ENCODE measurements around the gene OPRM1.
"Not testable (repeated sequence)": the region's sequence is repeated elsewhere in the genome, so short reads cannot be mapped to it uniquely, and the experiment has no call there.

The OPRM1 gene

GRCh38 chr6:154140743-154141142, 101.7 kb downstream of the OPRM1 start:
- no peak for DNase-seq (ENCODE audit: low read depth in 2 of 2)

- DNase-seq (ENCODE audit: low read depth in 2 of 2) = no peak
Observed at GRCh38 chr6:154143753-154144152, 104.7 kb downstream of the OPRM1 start.

- DNase-seq (ENCODE audit: low read depth in 2 of 2) = peak; percentile 27 to 39
Observed at GRCh38 chr6:154154389-154154967, 115.4 kb downstream of the OPRM1 start.

GRCh38 chr6:154156135-154156896, 117.3 kb downstream of the OPRM1 start:
- DNase-seq (ENCODE audit: low read depth in 2 of 2) = peak; percentile 21 to 30

GRCh38 chr6:154157082-154157481, 118.0 kb downstream of the OPRM1 start:
- no peak for DNase-seq (ENCODE audit: low read depth in 2 of 2)

GRCh38 chr6:154157706-154158105, 118.7 kb downstream of the OPRM1 start:
- DNase-seq (ENCODE audit: low read depth in 2 of 2) = no peak

- DNase-seq (ENCODE audit: low read depth in 2 of 2) = no peak
Observed at GRCh38 chr6:154159126-154159525, 120.1 kb downstream of the OPRM1 start.

GRCh38 chr6:154161689-154162088, 122.6 kb downstream of the OPRM1 start:
- DNase-seq (ENCODE audit: low read depth in 2 of 2) = no peak

GRCh38 chr6:154164397-154164796, 125.4 kb downstream of the OPRM1 start:
- no peak for DNase-seq (ENCODE audit: low read depth in 2 of 2)

- DNase-seq (ENCODE audit: low read depth in 2 of 2) = no peak
Observed at GRCh38 chr6:154165478-154165877, 126.4 kb downstream of the OPRM1 start.

GRCh38 chr6:154166140-154166539, 127.1 kb downstream of the OPRM1 start:
- no peak for DNase-seq (ENCODE audit: low read depth in 2 of 2)

GRCh38 chr6:154167126-154167525, 128.1 kb downstream of the OPRM1 start:
- no peak for DNase-seq (ENCODE audit: low read depth in 2 of 2)

GRCh38 chr6:154169193-154169847, 130.3 kb downstream of the OPRM1 start:
- no peak for DNase-seq (ENCODE audit: low read depth in 2 of 2)

GRCh38 chr6:154170106-154170505, 131.1 kb downstream of the OPRM1 start:
- no peak for DNase-seq (ENCODE audit: low read depth in 2 of 2)

- DNase-seq (ENCODE audit: low read depth in 2 of 2) = not testable (repeated sequence)
Observed at GRCh38 chr6:154172393-154172792, 133.4 kb downstream of the OPRM1 start.

- no peak for DNase-seq (ENCODE audit: low read depth in 2 of 2)
Observed at GRCh38 chr6:154179434-154179833, 140.4 kb downstream of the OPRM1 start.

- DNase-seq (ENCODE audit: low read depth in 2 of 2) = no peak
Observed at GRCh38 chr6:154187203-154187602, 148.2 kb downstream of the OPRM1 start.

- no peak for DNase-seq (ENCODE audit: low read depth in 2 of 2)
Observed at GRCh38 chr6:154187714-154188113, 148.7 kb downstream of the OPRM1 start.

GRCh38 chr6:154196333-154196885, 157.4 kb downstream of the OPRM1 start:
- DNase-seq (ENCODE audit: low read depth in 2 of 2) = no peak

- DNase-seq (ENCODE audit: low read depth in 2 of 2) = no peak
Observed at GRCh38 chr6:154197196-154197860, 158.3 kb downstream of the OPRM1 start.

- not testable (repeated sequence) for DNase-seq (ENCODE audit: low read depth in 2 of 2)
Observed at GRCh38 chr6:154201688-154202087, 162.6 kb downstream of the OPRM1 start.

GRCh38 chr6:154202339-154202738, 163.3 kb downstream of the OPRM1 start:
- no peak for DNase-seq (ENCODE audit: low read depth in 2 of 2)
